Fibroblast of the aortic adventitia (primary cell): ENCODE data around the gene SYT1. TPM values are rescaled to one million over a fixed set of nuclear protein-coding genes. Genes with fewer than 3 reads are reported as not detected.

Experiments
- DNase-seq: peaks from one replicate; pipeline ENCODE4 v3.0.0-alpha.2; 2010; ENCODE audit warnings: low read depth
- H3K4me3 ChIP-seq: 2 replicates; pipeline ENCODE4 v1.5.1; 2011; ENCODE audit warnings: low read depth, mild to moderate bottlenecking, control low read depth, low read length, moderate library complexity
- CTCF ChIP-seq: IDR thresholded peaks from 2 replicates; pipeline ENCODE4 v1.5.1; 2011; ENCODE audit warnings: mild to moderate bottlenecking, low read length, control low read depth, inconsistent platforms; ENCODE audit not compliant: insufficient read depth
- total RNA-seq: library from RNA; depleted of rRNA; stranded (reverse); fragments of >200 nt; gene quantifications from 2 replicates; pipeline ENCODE4 v1.2.3, GENCODE V29; 2012; ENCODE audit warnings: low replicate concordance

Gene SYT1
- total RNA-seq, 1 donor, result 43.3 TPM

- H3K4me3 ChIP-seq, result no peak overlapping the region
- TF ChIP-seq CTCF, result no peak
- no peak for DNase-seq
These were observed 571.2 kb downstream of the SYT1 start for GRCh38 chr12:79435742-79436141.

- DNase-seq, result no peak
- no peak for TF ChIP-seq CTCF
- H3K4me3 ChIP-seq, result no peak overlapping the region
These were observed 574.1 kb downstream of the SYT1 start for GRCh38 chr12:79438480-79439174.

GRCh38 chr12:79439175-79439825 is 574.7 kb downstream of the SYT1 start:
- no peak for DNase-seq
- H3K4me3 ChIP-seq, result no peak overlapping the region
- TF ChIP-seq CTCF, result no peak

GRCh38 chr12:79441534-79441933 is 577.0 kb downstream of the SYT1 start:
- no peak overlapping the region for H3K4me3 ChIP-seq
- DNase-seq, result no peak
- TF ChIP-seq CTCF, result no peak

GRCh38 chr12:79442396-79442795 is 577.8 kb downstream of the SYT1 start:
- H3K4me3 ChIP-seq, result no peak overlapping the region
- no peak for TF ChIP-seq CTCF
- no peak for DNase-seq

GRCh38 chr12:79444089-79444488 is 579.5 kb downstream of the SYT1 start:
- no peak overlapping the region for H3K4me3 ChIP-seq
- no peak for TF ChIP-seq CTCF
- peak; percentile 55 for DNase-seq
